NCI-H345 (cell line): Measurements from ENCODE around the gene FN1.
"Not testable (repeated sequence)": the region's sequence is repeated elsewhere in the genome, so short reads cannot be mapped to it uniquely, and the experiment has no call there.

Experiments used
- DNase-seq: peaks from one replicate; lab custom pipeline; 2025; lab: John Stamatoyannopoulos, UW

Gene FN1

DNA sequence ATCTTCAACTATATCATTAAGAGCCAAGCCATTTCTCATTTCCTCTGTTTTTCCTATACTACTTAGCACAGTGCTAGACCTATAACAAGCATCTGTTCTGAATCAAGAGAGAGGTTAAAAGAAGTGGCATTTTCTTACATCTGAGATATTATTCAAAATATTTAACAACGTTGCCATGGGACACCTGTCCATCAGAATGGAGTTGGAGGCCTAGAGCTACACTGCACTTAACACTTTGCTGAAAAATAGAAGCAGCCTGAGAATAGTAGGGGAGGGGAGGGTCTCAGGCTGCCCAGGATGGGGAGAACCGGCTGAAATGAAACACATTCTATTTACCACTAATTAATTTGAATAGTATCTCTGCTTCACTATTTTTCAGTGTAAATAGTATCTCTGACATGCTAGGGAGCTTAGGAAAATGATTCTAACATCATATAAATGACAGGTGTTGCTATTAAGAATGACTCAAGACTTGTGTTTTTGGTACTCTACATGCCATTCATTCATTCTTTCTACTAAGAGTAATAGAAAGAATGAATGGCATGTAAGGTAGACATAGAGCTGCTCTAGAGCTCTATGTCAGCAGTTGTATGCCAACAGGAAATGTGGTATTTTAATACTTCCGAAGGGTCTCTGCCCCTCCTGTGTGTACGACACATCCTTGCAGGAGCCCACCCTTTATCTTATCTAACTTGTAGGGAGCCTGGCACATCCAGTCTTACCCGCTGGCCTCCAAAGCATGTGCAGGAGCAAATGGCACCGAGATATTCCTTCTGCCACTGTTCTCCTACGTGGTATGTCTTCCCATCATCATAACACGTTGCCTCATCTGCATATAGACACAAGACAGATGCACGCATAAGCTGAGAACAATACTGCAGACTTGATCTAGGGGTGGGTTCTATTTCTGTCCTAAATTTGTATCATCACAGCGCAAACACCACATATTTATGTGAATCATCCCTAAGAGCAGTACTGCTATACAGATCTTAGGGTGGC is 71.4 kb downstream of the FN1 start:
- no peak for DNase-seq

DNA sequence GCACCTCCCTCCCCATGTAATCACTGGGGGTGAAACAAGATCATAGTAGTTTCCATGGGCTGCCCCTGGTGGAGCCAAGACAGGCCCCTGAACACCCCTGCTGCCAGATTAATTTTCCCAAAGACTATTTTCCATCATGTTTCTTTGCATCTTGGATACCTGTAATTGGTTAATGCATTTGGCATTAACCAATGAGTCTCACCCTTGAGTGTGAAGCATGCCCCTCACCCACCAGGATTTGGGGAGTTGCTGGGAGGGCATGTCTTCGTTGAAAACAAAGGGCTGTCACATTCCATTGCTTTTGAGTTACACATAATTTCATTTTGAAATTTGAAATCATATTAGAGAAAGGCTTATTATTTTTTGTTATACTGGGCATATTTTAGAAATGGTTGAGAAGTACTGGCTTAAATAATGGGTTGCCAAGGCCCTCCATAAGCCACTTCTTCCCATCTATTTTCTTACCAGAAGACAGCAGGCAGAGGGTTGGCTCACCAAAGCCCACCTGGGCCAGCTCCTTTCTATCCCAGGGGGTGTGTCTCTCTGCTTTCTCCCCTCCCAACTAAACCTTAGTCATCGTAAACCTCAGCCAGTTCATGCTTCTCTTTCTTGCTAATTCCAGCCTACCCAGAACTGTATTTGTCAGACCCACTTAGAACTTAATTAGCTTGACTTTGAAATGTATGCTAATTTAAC is 72.3 kb downstream of the FN1 start:
- no peak for DNase-seq

DNA sequence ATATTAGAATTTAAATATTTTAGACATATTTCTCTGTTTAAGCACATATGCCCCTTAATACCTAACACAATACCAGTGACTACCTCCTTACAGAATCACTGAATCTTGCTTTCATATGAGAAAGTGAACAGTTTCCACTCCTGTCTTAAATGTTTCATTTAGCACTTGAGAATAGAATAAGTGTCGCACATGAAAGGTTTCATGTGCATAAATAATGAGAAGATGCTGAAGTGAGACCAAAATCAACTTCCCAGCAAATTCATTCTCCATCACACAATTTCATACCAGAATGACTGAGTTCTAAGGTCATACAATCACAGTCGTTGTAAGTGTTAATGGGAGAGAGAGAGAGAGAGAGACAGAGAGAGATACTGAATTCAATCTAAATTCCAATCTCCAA is 72.8 kb downstream of the FN1 start:
- no peak for DNase-seq

DNA sequence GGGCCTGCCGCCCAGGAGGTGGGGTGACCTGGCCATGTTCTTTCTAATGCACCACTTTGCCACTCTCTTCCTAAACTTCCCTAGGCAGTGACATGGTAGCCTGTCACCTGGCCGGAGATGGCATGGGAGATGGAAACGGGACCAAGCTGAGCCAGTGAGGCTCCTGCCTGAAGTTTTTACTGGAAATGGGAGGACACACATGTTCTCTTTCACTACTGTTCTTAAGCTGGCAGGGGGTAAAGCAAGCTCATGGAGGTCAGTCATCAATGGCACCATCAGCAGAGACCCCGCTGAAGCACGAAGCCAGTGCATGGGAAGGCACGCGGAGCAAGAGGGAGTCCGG is 73.3 kb downstream of the FN1 start:
- no peak for DNase-seq

DNA sequence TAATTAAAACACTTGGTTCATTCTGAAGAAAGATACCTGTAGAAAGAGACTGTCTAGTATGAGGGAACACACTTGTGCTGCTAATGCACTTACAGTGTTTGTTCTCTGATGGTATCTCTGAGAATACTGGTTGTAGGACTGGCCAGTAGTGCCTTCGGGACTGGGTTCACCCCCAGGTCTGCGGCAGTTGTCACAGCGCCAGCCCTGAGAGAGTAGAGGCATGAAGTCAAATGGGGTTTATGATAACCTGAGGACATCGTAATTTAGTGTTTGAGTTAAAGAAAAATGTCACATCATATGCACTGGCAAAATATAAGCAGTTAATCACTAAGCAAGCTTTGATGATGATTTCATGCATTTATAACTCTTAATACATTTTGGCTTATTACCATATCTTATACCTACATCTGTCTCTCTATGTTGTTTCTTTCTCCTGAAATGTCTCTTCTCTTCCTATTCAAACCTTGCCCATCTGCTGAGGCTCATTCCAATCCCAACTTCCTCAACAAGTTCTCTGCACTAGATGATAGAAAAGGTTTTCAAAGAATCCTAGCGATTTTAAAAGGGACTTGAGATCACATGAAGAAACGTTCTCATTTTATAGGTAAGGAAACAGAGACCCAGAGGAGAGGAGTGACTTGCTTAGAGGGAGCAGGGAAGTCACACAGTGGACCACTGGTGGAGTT is 73.8 kb downstream of the FN1 start:
- no peak for DNase-seq

DNA sequence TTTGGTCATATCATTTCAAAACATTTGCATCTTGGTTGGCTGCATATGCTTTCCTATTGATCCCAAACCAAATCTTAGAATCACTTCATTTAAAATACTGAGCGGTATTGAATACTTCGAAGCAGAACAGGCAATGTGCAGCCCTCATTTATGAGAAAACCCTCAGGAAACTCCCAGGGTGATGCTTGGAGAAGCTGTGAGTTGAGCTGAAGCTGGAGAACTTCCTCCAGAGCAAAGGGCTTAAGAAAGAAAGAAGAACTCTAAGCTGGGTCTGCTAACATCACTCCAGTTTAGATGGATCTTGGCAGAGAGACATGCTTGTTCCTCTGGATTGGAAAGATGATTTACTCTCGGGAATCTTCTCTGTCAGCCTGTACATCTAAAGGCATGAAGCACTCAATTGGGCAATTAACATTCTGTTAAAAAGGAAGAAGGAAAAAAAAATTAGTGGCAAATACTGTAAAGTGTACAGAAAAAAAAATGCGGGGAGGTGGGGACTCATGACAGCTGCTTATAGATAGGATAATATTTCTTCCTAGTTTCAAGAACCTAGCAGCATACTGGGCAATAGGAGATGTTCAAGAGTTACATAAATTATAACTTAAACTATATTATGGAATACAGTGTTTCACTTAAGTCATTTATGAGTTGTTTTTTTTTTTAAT is 74.5 kb downstream of the FN1 start:
- no peak for DNase-seq

DNA sequence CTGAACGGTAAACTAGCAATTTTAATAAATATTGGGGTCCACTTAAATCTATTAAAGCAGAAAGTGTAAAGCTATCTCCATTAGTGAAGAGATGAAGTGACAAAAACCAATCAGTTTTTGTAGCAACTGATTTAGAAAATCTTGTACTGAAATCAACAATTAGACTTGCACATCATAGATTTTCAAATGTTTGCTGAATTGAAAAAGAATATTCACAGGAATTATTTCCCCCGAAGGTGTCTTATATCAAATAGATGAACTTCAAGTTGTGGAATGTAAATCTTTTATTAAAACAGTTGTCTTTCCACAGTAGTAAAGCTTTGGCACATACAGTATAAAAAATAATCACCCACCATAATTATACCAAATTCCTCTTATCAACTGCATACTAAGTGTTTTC is 75.3 kb downstream of the FN1 start:
- DNase-seq = no peak

DNA sequence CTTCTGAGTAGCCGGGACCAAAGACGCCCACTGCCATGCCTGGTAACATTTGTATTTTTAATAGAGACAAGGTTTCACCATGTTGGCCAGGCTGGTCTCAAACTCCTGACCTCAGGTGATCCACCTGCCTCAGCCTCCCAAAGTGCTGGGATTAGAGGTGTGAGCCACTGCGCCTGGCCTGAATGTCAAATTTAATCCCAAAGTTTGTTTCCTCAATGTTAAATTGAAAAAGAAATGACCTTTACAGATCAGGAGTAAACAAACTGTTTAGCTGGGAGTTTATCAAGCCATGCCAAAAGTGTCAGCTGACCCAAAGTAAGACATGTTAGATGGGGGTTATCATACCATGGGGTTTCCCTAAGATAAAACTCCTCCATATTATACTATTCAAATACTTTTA is 75.8 kb downstream of the FN1 start:
- DNase-seq = not testable (repeated sequence)

DNA sequence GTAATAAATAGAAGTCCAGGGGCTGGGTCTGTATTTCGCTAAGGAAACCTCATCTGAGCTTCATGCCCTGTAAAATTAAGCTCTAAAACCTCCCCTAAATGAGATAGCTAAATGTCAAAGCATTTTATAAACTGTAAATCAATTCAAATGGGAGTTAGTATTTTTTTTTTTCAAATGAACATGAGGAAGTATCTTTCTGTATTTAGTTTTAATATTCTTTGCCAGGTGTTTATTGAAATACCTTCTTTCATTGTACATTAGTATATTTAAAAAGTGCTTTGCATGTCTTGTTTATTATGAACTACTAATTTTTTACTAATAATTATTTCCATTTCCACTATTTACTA is 76.3 kb downstream of the FN1 start:
- no peak for DNase-seq

DNA sequence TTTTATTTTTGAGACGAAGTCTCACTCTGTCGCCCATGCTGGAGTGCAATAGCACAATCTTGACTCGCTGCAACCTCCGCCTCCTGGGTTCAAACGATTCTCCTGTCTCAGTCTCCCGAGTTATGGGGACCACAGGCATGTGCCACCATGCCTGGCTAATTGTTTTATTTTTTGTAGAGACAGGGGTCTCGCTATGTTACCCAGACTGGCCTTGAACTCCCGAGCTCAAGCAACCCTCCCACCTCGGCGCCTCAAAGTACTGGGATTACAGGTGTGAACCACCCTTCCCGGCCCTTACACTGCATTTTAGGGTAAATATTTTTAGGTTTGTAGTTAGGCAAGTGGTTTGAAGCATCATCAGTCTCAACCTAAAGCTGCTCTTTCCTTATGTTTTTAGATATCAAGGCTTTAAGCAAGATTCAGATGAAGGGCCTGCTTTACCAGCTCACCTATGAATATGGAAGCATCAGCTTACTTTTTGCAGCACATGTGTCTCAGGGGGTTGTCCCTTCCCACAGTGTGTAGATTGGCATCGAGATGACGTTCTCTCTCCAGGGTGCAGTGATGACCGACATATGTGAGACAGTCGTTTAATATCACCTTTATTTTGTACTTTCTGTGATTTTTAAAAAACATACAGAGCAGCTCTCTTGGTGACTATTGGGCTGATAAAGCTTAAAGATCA is 76.8 kb downstream of the FN1 start:
- no peak for DNase-seq

DNA sequence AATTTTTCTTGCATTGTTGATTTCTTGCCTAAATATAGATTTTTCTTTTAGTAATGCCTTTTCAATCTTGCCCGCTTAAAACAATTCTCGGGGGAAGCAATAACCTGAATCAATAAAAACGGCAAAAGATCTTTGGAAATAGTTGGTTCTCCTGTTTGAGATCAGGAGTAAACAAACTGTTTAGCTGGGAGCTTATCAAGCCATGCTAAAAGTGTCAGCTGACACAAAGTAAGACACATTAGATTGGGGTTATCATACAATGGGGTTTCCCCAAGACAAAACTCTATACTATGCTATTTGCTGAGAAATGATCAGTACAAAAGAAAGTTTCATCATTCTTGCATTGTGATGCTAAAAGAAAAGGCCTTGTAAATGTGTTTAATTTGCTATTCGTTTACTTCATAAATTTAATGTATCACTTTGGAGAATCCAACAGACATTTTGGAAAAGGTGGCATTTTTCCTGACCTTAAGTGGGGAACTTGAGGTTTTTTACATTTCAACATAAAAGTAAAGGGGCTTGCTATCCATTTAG is 77.5 kb downstream of the FN1 start:
- no peak for DNase-seq

DNA sequence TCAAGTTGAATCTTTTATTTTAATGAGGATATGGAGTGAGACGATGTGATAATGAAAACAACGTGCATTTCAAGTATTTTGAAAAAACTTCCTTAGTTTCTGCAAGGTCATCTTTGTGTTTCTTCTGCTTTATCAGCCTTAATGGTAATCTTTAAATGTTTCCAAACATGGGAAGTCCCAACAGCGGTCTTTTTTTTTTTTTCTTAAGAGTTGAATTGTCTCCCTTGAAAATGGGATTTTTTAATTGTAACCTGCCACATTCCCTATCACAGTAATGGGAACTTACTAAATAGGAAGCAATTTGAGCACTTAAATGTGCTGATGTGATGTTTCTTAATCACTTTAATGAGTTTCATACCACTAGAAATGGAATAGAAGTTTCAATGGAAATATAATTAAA is 78.2 kb downstream of the FN1 start:
- no peak for DNase-seq

DNA sequence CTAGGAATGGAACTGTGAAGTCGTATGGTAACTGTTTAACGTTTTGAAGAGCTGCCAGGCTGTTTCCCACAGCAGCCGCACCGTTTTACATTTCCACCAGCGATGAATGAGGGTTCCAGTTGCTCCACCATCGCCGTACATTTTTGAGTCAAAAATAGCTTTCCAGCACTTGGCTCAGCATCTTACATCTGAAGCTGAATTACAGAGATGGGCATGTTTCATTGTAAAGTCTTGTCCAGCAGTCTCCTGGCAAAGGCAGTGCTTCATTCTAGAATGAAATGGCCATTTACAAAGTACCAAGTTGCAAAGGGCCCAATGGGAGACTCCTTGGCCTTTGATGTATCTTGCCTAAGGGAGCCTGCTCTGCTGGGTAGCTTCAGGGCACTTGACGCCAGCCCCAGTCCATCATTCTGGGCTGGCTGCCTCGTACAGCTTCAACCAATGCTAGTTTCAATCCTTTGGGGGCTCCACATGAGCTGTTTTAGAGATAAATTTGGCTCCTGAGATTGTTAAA is 78.9 kb downstream of the FN1 start:
- DNase-seq = no peak

DNA sequence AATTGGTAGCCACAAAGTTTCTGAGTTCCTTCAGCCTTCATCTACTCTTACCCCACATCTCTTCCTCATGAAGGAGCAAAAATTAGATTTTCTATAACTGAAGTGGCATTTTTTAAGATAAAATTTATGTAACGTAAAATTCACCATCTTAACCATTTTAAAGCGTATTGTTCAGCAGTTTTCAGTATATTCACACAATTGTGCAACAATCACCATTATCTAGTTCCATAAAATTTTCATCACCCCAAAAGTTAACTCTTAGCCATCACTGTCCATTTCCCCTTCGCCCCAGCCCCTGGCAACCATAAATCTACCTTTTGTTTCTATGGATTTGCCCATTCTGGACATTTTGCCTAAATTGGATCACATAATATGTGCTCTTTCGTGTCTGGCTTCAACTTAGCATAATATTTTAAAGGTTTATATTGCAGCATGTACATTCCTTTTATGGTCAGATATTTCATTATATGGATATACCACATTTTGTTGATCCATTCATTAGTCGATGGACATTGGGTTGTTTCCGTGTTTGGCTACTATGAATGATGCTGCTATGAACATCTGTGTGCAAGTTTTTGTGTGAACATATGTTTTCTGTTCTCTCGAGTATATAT is 79.4 kb downstream of the FN1 start:
- no peak for DNase-seq

DNA sequence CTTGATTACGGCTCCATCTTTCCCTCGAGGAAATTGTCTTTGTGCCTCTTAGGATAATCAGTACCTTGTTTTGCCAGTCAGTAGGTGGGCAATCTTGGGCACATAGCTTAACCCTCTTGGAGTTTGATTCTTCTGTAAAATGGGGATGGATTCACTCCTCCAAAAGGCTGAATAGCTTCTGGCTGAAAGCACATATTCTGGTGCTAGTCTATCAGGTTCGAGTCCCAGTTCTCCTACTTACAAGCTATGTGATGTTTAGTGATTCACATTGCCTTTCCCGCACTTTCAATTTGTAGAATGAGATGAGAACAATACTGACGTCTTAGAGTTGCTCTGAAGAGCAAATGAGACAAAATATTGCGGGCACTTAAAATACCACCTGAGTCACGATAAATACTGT is 80.1 kb downstream of the FN1 start:
- no peak for DNase-seq

DNA sequence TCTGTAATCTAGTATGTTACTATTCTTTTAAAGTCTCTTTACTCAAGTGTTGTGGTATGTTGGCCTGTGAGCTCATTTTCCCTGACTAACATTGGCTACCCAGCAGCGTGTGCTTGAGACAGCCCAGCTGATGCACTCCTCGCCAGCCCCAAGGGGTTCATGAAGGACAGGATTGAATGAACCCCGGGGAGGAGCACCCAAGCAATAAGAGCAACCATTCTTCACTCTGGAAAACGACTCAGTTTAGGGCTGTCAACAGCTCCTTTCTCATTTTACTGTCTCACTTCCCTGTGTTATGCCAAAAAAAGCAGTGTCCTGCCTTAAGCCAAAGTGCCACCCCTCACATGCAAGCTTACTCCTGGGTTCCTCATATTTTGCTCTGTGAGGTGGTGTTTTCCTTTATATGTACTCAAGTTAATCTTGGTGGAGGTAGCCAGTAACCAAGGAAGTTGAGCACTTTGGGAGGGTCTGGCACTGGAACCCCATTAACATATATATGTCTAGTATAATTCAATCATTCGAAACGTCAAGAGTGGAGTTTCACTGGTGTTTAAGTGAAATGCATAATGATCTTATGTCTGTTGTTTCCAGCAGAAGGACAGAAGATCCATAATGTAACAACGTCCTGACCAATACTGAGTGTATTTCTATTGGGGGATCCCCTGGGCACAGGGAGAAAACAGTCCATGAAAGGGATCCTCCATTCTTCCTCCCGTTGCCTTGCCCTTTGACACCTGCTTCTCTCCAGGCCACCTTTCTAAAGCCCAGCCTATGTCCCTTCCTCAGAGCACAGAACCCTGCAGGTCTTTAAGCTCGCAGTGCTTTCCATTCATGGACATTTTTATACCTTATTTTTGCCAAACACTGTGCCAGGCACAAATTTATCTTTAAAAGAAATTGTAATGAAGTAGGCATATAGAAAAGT is 80.8 kb downstream of the FN1 start:
- no peak for DNase-seq

DNA sequence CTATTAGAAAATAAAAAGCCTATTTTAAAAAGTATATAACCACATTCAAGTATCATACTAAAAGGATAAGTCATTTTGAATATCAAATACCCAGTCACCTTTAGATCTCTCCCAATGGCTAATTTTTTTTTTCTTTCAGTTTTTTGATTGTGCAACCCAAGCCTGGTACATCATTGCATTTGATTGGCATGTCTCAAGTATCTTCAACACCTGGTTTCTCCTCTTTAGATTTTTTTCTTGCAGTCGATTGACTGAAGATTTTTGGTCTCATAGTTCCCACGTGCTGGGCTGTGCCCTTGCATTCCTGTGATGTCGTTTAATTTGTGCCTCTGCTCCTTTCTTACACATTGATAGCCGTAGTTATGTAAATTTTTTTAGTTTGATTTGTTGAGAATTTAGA is 83.3 kb downstream of the FN1 start:
- DNase-seq = no peak

DNA sequence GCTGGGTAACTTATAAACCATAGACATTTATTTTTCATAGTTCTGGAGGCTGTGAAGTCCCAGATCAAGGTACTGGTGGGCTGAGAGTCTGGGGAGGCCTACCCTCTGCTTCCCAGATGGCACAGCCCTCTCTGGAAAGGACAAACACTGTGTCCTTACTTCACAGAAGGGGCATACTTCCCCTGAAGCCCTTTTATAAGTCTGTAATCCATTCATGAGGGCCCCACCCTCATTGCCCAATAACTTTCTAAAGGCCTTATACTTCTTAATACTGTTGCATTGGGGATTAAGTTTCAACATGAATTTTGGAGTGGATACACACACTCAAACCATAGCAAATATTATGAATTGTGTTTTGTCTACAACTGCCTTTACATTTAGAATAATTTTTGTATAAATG is 88.0 kb downstream of the FN1 start:
- DNase-seq = no peak

DNA sequence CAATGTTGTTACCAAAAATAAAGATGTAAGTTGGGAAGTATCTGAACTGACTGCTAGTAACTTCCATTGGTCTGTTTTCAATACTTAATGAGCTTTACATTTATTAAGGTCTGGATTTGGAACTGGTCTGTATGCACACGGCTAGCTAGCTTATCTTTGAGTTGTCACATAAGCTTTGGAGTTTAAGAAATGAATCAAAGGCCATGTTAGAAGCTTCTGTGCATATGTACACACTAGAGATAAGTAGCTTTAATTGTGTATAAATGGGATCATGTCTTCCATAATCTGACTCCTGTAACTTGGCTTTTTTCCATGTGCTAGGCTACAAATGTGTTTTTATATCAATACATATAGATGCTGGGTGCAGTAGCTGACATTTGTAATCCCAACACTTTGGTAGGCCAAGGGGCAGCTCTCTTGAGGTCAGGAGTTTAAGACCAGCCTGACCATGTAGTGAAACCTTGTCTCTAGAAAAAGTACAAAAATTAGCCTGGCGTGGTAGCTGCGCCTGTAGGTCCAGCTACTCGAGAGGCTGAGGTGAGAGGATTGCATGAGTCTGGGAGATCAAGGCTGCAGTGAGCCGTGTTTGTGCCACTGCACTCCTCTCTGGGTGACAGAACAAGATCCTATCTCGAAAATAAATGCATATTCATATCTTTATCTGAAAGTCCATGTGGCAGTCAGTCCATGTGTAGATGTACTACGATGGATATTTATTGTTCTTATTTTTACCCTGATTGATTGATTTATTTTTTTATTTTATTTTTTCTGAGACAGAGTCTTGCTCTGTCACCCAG is 96.8 kb downstream of the FN1 start:
- DNase-seq = no peak
